GM23338 (cell line): ENCODE results near the gene PRPH2. TPM values are rescaled to one million over a fixed set of nuclear protein-coding genes. Genes with fewer than 3 reads are reported as not detected.

ENCODE experiments used
- ATAC-seq: fragments of 200-7000 bp; cut with Tn5 transposase; 3 replicates; pipeline ENCODE4 v1.9.1; 2020
- DNase-seq: peaks from one replicate; pipeline ENCODE4 v3.0.0-alpha.2; 2015; ENCODE audit warnings: low spot score
- H2AFZ ChIP-seq: fragments of 200-600 bp; sonication (generic); 2 replicates; pipeline ENCODE4 v1.8.0; 2016; ENCODE audit warnings: antibody characterized with exemption, mild to moderate bottlenecking, moderate library complexity
- H3F3A ChIP-seq: fragments of 200-600 bp; sonication (generic); replicated peaks from 2 replicates; pipeline ENCODE4 v1.8.0; 2017; ENCODE audit warnings: antibody characterized with exemption, mixed run types, low read depth
- H3K27ac ChIP-seq: fragments of 200-600 bp; sonication (generic); 2 replicates; pipeline ENCODE4 v1.6.1; 2016; ENCODE audit warnings: low read depth
- H3K27me3 ChIP-seq: fragments of 200-600 bp; sonication (generic); 2 replicates; pipeline ENCODE4 v1.8.0; 2016; ENCODE audit warnings: mild to moderate bottlenecking, mixed run types, moderate library complexity; ENCODE audit not compliant: insufficient read depth
- H3K36me3 ChIP-seq: fragments of 200-600 bp; sonication (generic); 2 replicates; pipeline ENCODE4 v1.8.0; 2016; ENCODE audit warnings: mild to moderate bottlenecking; ENCODE audit not compliant: insufficient read depth
- H3K4me1 ChIP-seq: fragments of 200-600 bp; sonication (generic); 2 replicates; pipeline ENCODE4 v1.8.0; 2016; ENCODE audit warnings: mild to moderate bottlenecking, moderate library complexity; ENCODE audit not compliant: insufficient read depth
- H3K4me2 ChIP-seq: fragments of 200-600 bp; sonication (generic); 2 replicates; pipeline ENCODE4 v1.7.1; 2017; ENCODE audit warnings: mixed run types
- H3K4me3 ChIP-seq: fragments of 200-600 bp; sonication (generic); 2 replicates; pipeline ENCODE4 v1.6.1; 2016; ENCODE audit warnings: mixed run types
- H3K79me2 ChIP-seq: fragments of 200-600 bp; sonication (generic); replicated peaks from 2 replicates; pipeline ENCODE4 v1.8.0; 2017; ENCODE audit warnings: mild to moderate bottlenecking; ENCODE audit not compliant: insufficient read depth
- H3K9me2 ChIP-seq: fragments of 200-600 bp; sonication (generic); 2 replicates; pipeline ENCODE4 v1.8.0; 2017; ENCODE audit not compliant: insufficient read depth
- H4K20me1 ChIP-seq: fragments of 200-600 bp; sonication (generic); replicated peaks from 2 replicates; pipeline ENCODE4 v1.8.0; 2017; ENCODE audit warnings: mild to moderate bottlenecking; ENCODE audit not compliant: insufficient read depth
- H3K27ac Mint-ChIP-seq: 2 replicates; pipeline ENCODE4 v1.8.0; 2020; ENCODE audit warnings: inconsistent platforms, mild to moderate bottlenecking, moderate library complexity, mixed read lengths
- H3K27me3 Mint-ChIP-seq: 3 replicates; pipeline ENCODE4 v1.8.0; 2022; ENCODE audit warnings: low read depth, mild to moderate bottlenecking, moderate library complexity, mixed read lengths, inconsistent platforms; ENCODE audit not compliant: insufficient read depth, poor library complexity
- H3K36me3 Mint-ChIP-seq: 3 replicates; pipeline ENCODE4 v1.8.0; 2021; ENCODE audit warnings: low read depth, mild to moderate bottlenecking, inconsistent platforms, moderate library complexity, mixed read lengths
- H3K4me1 Mint-ChIP-seq: 3 replicates; pipeline ENCODE4 v1.8.0; 2020; ENCODE audit warnings: mild to moderate bottlenecking, inconsistent platforms, mixed read lengths
- H3K4me3 Mint-ChIP-seq: 3 replicates; pipeline ENCODE4 v1.8.0; 2021; ENCODE audit warnings: moderate library complexity, mild to moderate bottlenecking, inconsistent platforms, mixed read lengths
- H3K9me3 Mint-ChIP-seq: 3 replicates; pipeline ENCODE4 v1.8.0; 2020; ENCODE audit warnings: moderate library complexity, mild to moderate bottlenecking, inconsistent platforms, mixed read lengths
- CTCF ChIP-seq, 2 experiments: fragments of 200-600 bp in 1 of 2; sonication (generic) in 1 of 2; conservative IDR thresholded peaks; 2 replicates each; pipeline versions ENCODE4 v1.5.1 to v1.6.1; 2016 to 2017; ENCODE audit warnings: antibody characterized with exemption in 2 of 2, low read depth in 2 of 2, mild to moderate bottlenecking in 2 of 2, moderate library complexity in 1 of 2
- REST ChIP-seq: IDR thresholded peaks from one replicate; pipeline ENCODE4 v1.6.1; 2018; ENCODE audit warnings: antibody characterized with exemption; ENCODE audit not compliant: unreplicated experiment
- ZNF462 ChIP-seq: fragments of 250-450 bp; sonication (Bioruptor Pico); IDR thresholded peaks from 2 replicates; pipeline ENCODE4 v1.5.0; 2020; ENCODE audit warnings: mild to moderate bottlenecking, moderate library complexity
- polyA plus RNA-seq: library from polyadenylated mRNA; unstranded; fragments of >200 nt; fragmentation: Nextera tagmentation; extraction: Ambion mirVana; gene quantifications from 2 replicates; pipeline ENCODE4 v1.2.1, GENCODE V29; 2016
- total RNA-seq: library from RNA; depleted of rRNA; stranded (reverse); fragments of >200 nt; shearing (Covaris generic); gene quantifications from 2 replicates; pipeline ENCODE4 v1.2.3, GENCODE V29; 2014
- TF ChIP-seq, protein P1 (sequence below): IDR thresholded peaks from 2 replicates; pipeline ENCODE4 v1.6.1; 2016; ENCODE audit warnings: antibody characterized with exemption

The PRPH2 gene
- total and polyA plus RNA-seq, 2 experiments from 2014 or later: 0.50 to 0.52 TPM

GRCh38 chr6:42664718-42665117, 57.7 kb downstream of the PRPH2 start (continued):
- TF ChIP-seq ZNF462 (CRISPR knock-in tag): no peak

DNA sequence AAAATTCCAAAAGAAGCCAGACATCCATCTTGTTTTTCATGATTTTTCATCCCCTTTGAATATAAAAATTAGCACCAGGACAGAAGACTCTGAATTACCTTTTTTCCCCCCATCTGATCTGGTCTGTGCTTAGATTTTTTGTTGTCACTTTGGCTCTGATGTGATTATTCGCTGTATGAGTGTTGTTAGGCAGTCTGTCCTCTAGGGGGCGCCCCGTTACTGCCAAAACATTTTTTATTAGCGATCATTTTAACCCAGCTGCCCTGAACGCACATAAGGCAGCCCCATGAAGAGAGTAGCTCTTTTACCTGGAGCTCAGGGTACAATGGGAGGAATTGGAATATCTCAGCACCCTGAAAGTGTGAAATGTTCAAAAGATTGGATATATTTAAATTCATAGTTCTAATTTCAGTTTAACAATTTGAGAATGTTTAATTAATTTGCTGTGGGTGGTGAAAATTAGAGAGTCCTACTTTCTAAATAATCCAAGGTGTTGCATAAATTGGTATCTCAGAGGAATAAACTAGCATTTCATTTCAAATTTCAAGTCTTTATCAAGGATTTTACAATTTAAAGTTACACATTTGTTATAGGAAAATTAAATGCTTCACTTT, 60.8 kb downstream of the PRPH2 start:
- H3K9me2 ChIP-seq: no peaks in the 10 kb centered on the region
- no peak overlapping the region for H3K4me3 ChIP-seq
- ATAC-seq (peak; percentile 85), DNase-seq (peak; percentile 81)
- Mint-ChIP-seq H3K27ac (no peak overlapping the region; the same call in 1 of the 2 replicates), H3K9me3 (no peaks in the 10 kb centered on the region), H3K4me1 (no peaks in the 10 kb centered on the region), H3K36me3 (peaks cover 45% of the 10 kb centered on the region), H3K4me3 (no peak overlapping the region), H3K27me3 (no peaks in the 10 kb centered on the region)
- no peaks in the 10 kb centered on the region for H3K79me2 ChIP-seq
- no peak overlapping the region for H2AFZ ChIP-seq
- no peaks in the 10 kb centered on the region for H3K4me1 ChIP-seq
- no peak overlapping the region for H3K4me2 ChIP-seq
- no peak overlapping the region for H3K27ac ChIP-seq
- no peaks in the 10 kb centered on the region; the same call in 1 of the 2 replicates for H4K20me1 ChIP-seq
- no peaks in the 10 kb centered on the region for H3F3A ChIP-seq
- H3K36me3 ChIP-seq: peaks cover 38% of the 10 kb centered on the region
- TF ChIP-seq, protein P1, sequence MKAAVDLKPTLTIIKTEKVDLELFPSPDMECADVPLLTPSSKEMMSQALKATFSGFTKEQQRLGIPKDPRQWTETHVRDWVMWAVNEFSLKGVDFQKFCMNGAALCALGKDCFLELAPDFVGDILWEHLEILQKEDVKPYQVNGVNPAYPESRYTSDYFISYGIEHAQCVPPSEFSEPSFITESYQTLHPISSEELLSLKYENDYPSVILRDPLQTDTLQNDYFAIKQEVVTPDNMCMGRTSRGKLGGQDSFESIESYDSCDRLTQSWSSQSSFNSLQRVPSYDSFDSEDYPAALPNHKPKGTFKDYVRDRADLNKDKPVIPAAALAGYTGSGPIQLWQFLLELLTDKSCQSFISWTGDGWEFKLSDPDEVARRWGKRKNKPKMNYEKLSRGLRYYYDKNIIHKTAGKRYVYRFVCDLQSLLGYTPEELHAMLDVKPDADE: no peak
- TF ChIP-seq REST: no peak
- peak; percentile 87 to 99 for TF ChIP-seq CTCF (conservative IDR thresholded peaks at IDR 0.05; ENCODE audit: low read depth in 2 of 2)
- H3K27me3 ChIP-seq: no peaks in the 10 kb centered on the region
